Dermis blood vessel endothelial cell (primary cell): ENCODE data around the gene PARVA. TPM values are rescaled to one million over a fixed set of nuclear protein-coding genes. Genes with fewer than 3 reads are reported as not detected.
A peak's percentile ranks its signal among the peaks of the same experiment; 100 is the strongest.

ENCODE experiments used
- DNase-seq: peaks from one replicate; pipeline ENCODE4 v3.0.0; 2010
- total RNA-seq: library from RNA; depleted of rRNA; stranded (reverse); fragments of >200 nt; gene quantifications from 2 replicates; pipeline ENCODE4 v1.2.3, GENCODE V29; 2014

The PARVA gene
- total RNA-seq, 1 donor from 2014 or later, result 25.5 TPM

DNA sequence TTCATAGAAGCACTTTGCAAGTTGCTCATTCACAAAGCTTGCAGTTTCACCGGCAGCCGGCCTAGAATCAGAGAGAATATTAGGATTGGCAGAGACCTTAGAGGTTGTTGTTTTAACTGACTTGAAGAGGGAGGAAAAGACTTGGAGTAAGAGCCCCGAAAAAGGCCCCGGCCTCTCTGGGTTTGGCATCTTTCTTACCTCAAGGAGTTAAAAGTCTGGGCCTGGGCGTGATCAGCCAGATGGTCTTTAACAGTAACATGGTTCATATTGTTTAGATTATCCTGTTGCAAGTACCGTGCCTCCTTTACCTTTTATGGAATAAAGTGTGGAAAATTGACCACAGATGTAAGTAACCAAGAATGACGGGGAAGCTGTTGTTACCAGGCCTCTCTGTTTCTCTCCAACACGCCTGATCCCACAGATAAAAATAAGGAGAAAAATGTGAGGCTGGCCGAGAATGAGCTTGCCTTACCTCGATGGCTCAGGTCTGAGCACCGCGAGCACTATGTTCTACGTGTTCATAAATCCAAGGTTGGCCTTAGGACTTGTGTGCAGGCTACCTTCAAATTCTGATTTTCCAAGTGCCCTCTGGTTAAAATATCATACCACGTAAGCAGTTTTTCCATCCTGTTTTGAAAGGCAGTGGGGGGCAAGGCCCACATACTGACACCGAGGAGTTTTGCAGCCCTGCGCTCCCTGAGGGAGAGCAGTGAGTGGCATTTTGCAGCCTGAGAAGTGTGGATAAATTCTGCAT, 56.4 kb downstream of the PARVA start:
- no peak for DNase-seq

DNA sequence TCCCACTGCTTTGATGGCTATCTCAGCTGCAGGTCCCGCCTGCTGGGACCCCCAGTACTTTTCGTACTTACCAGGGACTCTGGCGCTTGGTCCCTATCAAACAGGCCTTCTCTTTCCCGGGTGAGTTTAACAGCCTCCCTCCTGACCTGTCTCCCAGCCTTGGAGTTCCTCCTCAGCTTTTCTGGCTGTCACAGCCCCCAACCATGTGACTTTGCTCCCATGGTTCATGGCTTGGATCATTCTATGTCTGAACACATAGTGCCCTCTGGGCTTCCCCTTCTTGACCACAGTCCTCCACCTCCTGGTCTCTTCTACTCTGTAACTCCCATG, 56.9 kb downstream of the PARVA start:
- no peak for DNase-seq

DNA sequence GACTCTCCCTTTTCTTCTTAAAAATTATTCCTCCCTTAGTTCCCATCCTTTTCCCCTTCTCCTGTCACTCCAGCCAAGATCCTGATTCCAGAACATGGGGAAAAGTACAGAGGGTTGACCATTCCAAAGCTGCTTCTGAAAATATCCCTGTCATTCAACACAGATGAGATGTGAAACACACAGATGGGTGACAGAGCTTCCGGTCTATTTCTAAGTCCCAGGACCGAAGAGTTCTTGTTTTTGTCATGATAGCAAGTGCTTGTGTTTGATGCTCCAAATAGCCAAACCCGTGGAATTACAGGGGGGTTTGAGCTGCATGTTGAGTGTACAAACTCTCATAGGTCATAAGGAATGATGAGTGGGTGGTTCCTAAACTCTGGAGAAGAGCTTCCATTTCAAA, 57.9 kb downstream of the PARVA start:
- DNase-seq, result no peak

DNA sequence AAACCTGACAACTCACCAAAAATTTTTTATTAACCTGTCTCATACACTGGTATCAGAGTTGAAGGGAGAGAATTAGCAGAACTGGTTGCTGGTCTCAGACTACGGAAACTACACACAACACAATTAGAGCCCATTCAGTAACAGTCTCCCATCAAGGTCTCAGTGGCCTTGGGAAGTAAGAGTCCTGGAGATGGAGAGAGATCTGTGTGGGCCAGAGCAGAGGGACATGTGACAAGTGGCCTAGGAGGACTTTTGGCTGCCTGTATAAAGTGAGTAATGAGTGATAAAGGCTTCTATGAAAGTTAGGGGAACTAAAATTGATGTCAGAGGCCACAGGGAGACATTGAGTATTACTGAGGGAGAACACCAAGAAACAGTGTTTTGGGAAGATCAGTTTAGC, 58.9 kb downstream of the PARVA start:
- DNase-seq, result no peak

DNA sequence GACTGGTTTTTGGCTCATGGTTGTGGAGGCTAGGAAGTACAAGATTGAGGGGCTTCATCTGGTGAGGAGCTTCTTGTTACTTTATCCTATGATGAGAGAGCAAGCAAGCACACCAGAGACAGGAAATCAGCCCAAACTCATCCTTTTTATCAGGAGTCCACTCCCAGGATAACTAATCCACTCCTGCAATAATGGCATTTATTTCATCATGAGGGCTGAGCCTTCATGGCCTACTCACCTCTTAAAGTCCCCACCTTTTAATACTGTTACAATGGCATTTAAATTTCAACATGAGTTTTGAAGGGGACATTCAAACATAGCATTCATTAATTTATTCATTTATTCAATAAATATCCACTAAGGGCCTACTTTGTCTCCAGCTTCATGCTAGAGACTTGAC, 60.9 kb downstream of the PARVA start:
- DNase-seq, result no peak

DNA sequence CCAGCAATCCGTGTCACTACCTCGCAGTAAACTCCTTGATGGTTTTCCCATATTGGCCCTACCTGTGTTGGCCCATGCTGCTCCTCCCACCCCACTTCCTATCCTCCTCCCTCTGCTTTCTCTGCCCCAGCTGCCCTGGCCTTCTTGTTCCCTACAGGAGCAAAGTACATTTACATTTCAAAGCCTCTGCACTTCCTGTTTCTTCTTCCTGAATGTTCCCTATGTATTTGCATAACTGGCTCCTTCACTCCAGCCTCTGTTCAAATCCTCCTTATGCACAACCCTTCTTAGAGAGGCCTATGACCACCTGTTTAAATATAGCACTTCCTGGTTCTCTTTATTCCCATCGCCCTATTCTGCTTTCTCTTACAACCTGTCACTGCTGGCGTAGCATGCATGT, 62.2 kb downstream of the PARVA start:
- DNase-seq, result no peak

DNA sequence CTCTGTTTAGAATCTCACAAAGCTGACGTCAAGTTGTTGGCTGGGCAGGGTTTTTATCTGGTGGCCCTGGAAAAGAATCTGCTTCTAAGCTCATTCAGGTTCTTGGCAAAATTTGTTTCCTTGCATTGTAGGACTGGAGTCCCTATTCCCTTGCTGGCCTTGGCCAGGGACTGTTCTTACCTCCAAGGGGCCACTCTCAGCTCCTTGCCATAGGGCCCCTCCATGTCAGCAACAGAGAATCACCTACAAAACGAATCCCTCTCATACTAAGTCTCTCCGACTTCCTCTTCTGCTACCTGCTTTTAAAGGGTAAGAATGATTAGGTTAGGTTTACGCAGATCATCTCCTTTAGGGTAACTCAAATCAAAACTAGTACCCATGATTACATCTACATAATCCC, 63.2 kb downstream of the PARVA start:
- no peak for DNase-seq

DNA sequence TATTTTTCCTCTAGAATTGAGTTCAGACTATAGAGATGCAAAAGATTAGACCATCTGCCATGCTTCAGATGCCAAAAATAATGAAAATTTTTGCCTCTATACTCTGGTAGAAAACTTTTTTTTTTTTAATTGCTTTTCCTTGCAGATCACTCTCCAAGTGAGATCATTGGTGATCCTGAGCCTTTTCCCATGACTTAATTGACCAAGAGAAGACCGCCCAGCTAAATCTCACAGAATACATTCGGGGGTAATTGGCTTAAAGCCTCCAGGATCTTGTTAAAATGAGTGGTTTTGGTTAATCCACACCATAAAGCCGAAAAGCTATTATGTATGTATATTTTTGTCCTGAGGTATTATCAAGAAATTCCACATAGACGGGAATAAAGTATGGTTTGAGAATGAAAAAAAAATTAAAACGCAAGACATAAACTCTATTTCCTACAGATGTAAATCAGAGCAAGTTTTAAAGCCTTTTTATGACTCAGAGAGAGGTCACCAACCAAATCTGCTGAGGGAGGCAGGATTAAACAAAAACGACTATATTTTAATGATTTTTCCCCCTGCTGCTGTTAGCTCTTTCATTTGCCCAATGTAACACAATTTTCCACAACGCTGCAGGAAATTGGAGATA, 64.0 kb downstream of the PARVA start:
- no peak for DNase-seq

DNA sequence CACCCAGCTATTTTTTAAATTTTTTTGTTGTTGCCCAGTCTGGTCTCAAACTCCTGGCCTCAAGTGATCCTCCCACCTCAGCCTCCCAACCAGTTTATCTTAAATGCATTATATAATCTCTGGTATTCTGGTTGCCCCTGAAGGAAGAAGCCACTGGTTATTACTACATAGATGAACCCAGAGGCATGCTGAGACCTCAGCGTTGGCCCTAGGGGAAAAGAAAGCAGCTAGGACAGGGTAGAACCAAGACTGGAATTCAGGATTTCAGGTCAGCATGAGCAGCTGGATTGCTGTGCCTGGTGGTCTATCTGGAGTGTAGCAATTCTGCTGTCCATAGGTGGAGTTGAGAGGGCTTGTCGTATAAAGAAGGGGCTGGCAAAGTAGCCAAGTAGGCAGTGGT, 67.2 kb downstream of the PARVA start:
- DNase-seq, result no peak

DNA sequence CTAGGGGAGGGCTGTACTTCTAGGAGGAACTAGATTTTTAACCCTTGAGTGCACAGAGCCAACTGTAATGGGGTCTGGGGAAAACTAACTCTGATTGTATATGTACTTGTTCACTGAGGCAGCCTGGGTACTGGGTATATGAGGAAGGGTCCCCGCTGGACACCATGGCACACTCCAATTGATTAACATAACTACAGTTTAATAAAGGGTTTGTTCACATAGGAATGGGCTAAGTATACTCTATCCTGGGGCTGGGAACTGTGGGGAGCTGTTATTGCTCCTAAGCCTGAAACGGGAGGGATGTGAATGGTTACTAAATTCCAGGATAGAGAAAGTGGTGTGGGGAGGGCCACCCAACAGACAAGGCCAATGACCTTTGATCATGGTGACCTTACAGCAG, 67.6 kb downstream of the PARVA start:
- DNase-seq, result no peak

DNA sequence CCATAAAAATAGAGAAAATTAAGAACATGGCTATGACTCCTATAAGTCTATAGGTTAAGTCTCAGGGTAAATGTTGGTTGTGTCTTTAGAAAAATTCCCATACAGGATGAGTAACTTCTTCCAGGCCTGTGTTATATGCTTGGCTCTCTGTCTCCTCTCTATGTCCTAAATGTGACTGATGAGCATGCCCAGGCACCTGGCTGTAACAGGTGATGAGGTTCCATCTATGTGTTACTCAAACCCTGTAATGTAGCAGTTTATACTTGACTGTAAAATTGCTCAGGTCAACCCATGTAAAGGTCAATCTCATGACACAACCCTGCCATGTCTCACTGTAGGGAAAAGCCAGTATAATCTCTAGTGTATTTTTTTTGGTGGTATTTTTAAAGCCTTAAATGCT, 69.5 kb downstream of the PARVA start:
- DNase-seq, result no peak

DNA sequence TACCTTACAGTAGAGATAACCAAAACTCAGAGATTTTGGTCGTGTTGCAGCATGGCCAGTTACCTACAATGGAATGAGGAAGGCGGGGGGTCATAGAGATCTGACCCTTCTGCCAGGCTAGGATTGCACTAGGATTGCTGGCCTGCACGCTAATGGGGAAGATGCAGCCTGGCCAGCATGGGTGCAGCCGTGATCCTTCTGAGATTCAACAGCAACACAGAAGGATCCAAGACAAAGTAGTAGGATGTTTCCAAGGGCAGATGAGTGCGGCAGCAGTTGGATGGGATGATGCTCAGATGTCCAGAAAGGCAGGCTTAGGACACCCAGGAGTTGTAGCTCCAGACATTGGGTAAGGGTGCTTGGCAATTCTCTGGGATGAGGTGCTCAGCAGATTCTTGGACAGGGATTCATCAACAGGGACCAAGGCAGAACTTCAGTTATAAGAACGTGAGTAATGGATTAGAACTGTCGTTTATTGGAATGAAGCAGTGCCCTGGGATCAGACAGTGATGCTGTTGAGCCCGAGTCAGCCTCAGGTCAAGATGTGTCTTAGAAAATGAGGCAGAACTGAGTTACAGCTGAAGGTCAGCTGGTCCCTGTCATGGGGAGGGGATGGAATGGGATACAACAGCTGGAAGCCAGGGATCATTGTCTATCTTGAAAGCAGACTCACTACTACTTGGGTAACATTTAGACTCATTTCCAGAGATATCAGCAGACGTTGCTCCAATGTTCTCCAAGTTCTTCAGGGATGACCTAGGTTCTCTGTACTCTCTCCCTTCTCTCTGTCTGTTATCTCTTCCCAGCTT, 71.0 kb downstream of the PARVA start:
- no peak for DNase-seq

DNA sequence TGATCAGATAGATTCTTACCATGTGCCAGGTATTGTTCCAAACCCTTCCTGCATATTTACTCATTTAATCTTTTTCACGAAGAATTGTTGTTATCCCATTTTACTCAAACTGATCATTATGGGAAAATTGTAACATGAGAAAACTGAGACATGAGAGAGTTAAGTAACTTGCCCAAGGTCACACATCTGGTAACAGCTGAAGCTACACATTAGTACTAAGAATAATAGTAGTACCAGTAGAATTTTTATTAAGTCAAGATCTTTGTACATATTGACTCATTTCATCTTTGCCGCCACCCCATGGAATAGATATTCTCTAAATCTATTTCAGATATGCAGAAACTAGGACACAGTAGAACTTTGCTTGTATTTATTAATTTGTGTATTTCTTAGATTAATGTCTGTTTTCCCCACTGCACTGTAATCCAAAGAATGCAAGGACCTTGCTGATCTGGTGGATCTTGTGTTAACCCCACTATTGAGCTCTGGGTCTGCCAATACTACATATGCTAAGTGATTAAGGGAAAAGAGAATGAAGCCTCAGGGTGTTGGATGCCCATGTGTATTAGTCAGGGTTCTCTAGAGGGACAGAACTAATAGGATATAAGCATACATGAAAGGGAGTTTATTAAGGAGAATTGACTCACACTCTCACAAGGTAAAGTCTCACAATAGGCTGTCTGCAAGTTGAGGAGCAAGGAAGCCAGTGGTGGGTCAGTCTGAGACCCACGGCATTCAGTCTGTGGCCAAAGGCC, 72.8 kb downstream of the PARVA start:
- DNase-seq, result no peak

DNA sequence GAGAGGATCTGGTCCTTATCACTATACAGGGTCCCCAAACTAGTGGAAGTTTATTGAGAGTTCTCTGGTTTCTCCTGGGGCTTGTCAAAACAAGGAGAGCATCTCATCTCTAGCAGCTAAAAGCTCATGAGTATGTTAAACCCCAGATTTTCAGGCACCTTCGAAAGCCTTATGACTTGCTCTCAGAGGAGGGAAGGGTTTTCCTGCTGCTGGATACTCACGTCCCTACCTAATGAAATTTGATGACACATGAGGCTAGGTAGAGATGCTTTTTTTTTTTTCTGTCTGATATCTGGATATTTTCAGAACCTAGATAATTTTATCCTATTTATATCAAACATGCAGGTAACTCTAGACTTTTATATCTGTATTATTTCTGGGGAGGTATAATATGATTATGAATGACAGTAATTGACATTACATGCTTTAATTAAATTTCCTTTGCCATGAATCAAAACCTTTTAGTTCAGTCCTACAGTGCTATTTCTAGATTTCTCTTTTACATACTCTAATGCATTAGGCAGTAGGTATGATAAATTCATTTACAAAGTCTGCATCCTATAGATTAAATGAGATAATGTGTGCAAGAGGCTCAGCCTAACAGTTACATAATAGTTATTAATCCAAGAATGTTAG, 73.9 kb downstream of the PARVA start:
- DNase-seq, result no peak

DNA sequence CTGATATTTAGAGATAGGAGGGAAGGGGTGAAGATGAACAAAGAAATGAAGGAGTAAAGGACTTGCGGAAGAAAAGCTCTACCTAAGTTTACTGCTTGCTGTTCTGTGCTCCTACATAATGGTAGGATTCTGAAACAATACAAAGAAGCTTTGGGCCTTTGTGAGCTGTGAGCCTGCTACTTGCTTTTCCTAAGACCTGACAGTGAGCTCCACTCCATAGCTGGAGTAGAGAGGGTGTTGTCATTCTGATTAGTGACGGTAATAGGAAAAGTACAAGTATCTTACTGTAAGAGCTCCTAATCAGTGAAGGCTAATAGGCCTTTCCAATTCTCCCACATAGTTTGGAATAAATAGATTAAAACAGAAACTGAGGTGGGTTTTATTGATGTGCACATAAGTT, 75.9 kb downstream of the PARVA start:
- DNase-seq, result no peak

DNA sequence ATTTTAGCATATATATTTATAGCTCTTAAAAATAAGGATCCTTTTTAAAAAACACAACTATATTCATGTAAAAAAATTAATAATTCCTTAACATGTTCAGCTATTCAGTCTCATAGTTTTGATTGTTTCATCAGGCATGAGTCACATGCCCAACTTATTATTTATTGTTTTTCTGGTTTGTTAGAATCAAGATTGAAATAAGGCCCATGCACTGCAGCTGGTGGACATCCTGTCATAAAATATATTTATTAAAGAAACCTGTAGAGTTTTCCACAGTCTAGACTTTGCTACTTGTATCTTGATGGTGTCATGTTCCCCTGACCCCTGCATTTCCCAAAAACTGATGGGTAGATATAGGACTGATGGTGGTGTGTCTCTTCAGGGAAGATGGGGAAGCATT, 77.4 kb downstream of the PARVA start:
- peak; percentile 48 for DNase-seq

DNA sequence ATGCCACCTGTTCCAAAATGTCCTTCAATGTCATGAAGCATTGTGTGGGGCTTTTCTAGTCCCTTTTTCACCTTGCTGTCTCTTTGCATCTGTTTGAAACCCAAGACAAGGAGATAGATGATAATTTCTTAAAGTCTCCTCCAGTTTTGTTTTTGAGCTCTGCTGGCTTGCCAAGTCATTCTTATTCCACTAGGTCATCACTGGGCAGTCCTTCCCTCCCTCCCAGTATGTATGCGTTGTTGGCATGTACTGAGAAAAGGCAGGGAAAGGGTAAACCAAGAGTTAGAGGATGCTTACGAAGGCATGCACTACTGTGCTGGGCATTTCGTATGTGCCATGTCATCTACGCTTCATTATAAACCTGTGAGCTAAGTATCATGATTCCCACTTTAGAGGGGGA, 78.6 kb downstream of the PARVA start:
- DNase-seq, result no peak

DNA sequence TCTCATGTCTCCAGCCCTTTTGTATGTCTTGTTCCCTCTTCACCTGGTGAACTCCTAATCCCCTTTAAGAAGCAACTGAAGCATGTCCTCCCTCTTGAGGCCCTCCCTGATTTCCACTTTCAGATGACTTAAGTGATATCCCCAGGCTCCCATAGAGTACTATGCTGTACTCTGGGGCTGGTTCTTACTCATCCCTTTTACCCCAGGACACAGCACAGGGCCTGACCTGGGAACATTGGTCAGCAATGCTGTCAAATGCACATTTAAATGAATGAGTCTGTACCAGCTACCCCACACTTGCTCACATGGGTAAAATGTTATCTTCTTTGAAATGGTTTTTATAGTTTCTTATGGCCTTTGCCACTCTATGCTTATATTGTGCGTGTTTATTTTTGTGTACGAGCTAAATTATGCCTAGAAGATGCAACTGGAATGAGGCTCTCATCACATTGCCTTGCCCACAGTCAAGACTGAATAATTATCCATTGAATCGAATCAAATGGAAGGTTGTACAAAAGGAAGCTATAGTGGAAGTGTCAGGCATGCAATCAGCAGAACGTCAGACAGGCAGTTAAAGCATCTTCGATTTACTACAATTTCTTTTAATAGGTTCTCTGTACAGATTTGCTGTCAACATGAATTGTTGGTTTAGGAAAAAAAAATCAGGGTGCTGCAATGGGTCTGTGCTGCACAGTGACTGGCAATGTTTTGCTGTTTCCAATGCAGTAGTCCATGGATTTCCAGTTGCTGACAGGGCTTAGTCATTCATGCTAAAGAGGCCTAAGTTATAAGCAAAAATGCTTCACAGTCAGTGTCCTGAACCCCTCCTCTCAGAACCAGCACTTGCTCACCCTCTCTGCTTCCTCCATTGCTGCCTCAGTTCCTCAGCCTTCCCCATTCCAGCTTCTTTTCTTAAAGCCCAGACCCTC, 79.5 kb downstream of the PARVA start:
- DNase-seq, result no peak

DNA sequence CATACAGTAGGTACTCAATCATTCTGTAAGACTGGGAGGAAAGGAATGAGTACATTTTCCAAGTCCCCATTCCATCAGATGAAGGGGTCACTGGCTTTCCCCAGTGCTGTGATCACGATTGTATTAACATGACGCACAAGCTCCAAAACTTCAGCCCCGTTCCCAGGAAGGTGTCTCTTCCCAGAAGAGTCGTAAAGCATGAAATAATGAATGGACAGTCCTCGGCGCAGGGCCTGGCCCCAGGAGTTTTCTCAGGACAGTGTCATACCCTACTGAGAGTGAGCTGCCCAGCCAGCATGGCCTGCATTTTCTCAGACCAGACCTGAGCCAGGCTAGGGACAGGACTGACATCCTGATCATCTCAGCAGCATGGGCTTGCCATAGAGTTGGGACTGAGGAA, 80.7 kb downstream of the PARVA start:
- no peak for DNase-seq

DNA sequence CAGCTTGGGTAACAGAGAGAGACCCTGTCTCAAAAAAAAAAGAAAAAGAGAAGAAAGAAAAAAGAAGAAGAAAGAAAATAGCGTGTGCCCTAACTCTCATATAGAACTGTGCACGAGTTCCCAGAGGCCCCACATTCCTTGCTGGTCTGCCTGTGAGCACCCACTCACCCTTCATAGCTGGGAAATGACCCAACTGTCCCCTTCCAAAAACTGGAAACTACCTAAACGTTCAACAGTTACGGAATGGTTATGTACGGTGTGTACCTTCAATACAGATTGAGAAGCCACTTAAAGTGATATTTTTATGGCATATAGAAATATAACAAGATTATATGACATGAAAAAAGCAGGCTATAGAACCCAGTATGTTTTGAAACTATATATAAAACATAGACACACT, 82.0 kb downstream of the PARVA start:
- no peak for DNase-seq

DNA sequence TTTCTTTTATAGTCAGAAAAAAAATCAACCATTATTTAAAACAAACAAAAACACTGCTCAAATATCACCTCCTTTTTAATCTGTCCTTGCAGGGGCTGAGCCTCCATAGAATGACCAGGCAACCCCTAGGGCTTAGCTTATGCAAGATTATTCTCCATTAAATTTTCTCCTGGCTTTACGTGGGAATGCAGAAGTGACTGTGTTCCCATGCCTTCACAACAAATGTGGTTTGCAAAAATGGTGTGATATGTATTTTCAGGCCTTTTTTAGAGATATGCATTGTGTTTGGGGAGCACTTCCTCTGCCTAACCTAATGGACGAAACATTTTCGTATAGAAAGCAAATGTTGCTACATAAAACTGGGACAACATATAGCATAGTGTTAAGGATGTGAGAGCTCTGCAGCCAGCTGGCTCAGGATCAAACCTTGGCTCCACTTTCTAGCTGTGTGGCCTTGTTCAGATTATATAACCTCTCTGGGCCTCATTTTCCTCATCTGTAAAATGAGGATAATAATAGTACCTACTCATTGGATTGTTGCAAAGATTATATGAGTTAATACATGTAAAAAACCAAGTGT, 82.6 kb downstream of the PARVA start:
- DNase-seq, result no peak
